Neural progenitor cell (in vitro differentiated cells): Measurements from ENCODE around the gene LPP. TPM values are rescaled to one million over a fixed set of nuclear protein-coding genes. Genes with fewer than 3 reads are reported as not detected.

Experiments used
- DNase-seq: peaks from one replicate; pipeline ENCODE4 v3.0.0-alpha.2; 2016; ENCODE audit warnings: low spot score
- H2AFZ ChIP-seq: fragments of 200-600 bp; sonication (generic); replicated peaks from 2 replicates; pipeline ENCODE4 v1.6.1; 2016; ENCODE audit warnings: antibody characterized with exemption
- H3F3A ChIP-seq: fragments of 200-600 bp; sonication (generic); 2 replicates; pipeline ENCODE4 v1.6.1; 2016; ENCODE audit warnings: antibody characterized with exemption, low read depth
- H3K27ac ChIP-seq: fragments of 200-600 bp; sonication (generic); 2 replicates; pipeline ENCODE4 v1.5.1; 2016; ENCODE audit warnings: mild to moderate bottlenecking
- H3K27me3 ChIP-seq: fragments of 200-600 bp; sonication (generic); 2 replicates; pipeline ENCODE4 v1.6.1; 2016; ENCODE audit warnings: mild to moderate bottlenecking, moderate library complexity
- H3K36me3 ChIP-seq: fragments of 200-600 bp; sonication (generic); 2 replicates; pipeline ENCODE4 v1.5.1; 2016
- H3K4me1 ChIP-seq: fragments of 200-600 bp; sonication (generic); 2 replicates; pipeline ENCODE4 v1.6.1; 2016; ENCODE audit warnings: mixed run types
- H3K4me2 ChIP-seq: fragments of 200-600 bp; sonication (generic); 2 replicates; pipeline ENCODE4 v1.6.1; 2016
- H3K4me3 ChIP-seq: fragments of 200-600 bp; sonication (generic); 2 replicates; pipeline ENCODE4 v1.5.1; 2016
- H3K79me2 ChIP-seq: fragments of 200-600 bp; sonication (generic); 2 replicates; pipeline ENCODE4 v1.6.1; 2016; ENCODE audit warnings: low read depth
- H3K9ac ChIP-seq: fragments of 200-600 bp; sonication (generic); 2 replicates; pipeline ENCODE4 v1.6.1; 2016
- H3K9me3 ChIP-seq: fragments of 200-600 bp; sonication (generic); 2 replicates; pipeline ENCODE4 v1.5.1; 2016; ENCODE audit warnings: low read depth
- H4K20me1 ChIP-seq: fragments of 200-600 bp; sonication (generic); 2 replicates; pipeline ENCODE4 v1.6.1; 2016; ENCODE audit warnings: low read depth
- H3K27ac Mint-ChIP-seq: 3 replicates; pipeline ENCODE4 v1.8.0; 2021; ENCODE audit warnings: mixed read lengths
- H3K27me3 Mint-ChIP-seq: 2 replicates; pipeline ENCODE4 v1.8.0; 2022; ENCODE audit warnings: low read depth, mild to moderate bottlenecking, inconsistent platforms, moderate library complexity, mixed read lengths; ENCODE audit not compliant: insufficient read depth
- H3K36me3 Mint-ChIP-seq: 3 replicates; pipeline ENCODE4 v1.8.0; 2021; ENCODE audit warnings: mixed read lengths
- H3K4me1 Mint-ChIP-seq: 3 replicates; pipeline ENCODE4 v1.8.0; 2021; ENCODE audit warnings: mixed read lengths
- H3K4me3 Mint-ChIP-seq: 3 replicates; pipeline ENCODE4 v1.8.0; 2021; ENCODE audit warnings: mild to moderate bottlenecking, moderate library complexity, mixed read lengths
- H3K9me3 Mint-ChIP-seq: 3 replicates; pipeline ENCODE4 v1.8.0; 2020; ENCODE audit warnings: mixed read lengths
- EZH2 ChIP-seq: fragments of 200-600 bp; sonication (generic); IDR thresholded peaks from 2 replicates; pipeline ENCODE4 v1.6.1; 2017; ENCODE audit warnings: antibody characterized with exemption, mild to moderate bottlenecking, moderate library complexity
- EZH2phosphoT487 ChIP-seq: fragments of 200-600 bp; sonication (generic); IDR thresholded peaks from 2 replicates; pipeline ENCODE4 v1.6.1; 2017; ENCODE audit warnings: antibody characterized with exemption
- total RNA-seq: library from RNA; depleted of rRNA; stranded (reverse); fragments of >200 nt; gene quantifications from 2 replicates; pipeline ENCODE4 v1.2.3, GENCODE V29; 2015; ENCODE audit warnings: low replicate concordance
- TF ChIP-seq, protein P1 (sequence below): fragments of 200-600 bp; sonication (generic); IDR thresholded peaks from 2 replicates; pipeline ENCODE4 v1.5.1; 2017; ENCODE audit warnings: antibody characterized with exemption, mild to moderate bottlenecking

Gene LPP
- total RNA-seq, 1 donor from 2014 or later: 18.9 TPM

DNA sequence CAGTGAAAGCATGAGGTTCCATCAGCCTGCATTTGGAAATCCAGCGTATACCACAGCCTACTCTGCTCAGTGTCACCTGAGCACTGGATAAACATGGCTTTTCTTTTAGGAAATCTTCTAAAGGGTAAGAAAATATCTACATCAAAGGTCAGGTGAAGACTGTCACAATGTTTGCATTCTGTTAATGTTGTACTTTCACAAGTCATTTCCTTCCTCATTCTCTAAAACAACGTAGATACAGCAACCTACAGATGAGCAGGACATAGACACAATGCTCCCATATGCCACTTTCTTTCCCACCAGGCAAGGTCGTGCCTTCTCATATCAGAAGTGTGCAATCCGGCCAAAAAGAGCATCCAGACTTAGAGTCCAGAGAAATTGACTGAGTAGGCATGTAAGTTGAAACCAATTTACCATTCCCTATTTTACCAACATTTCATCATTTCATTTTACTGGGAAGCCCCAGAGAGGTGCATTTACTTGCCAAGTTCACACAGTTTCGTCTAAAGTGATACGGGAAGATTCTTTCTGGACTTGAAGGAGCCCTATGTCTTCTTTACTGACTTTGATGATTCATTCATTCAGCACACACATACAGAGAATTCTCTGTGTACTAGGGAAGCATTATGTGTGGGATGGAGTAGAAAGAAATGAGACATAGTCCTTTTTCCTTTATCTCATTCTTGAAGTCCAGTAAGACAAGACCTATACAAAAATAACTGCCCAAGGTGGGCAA, 30.6 kb upstream of the LPP start:
- no peaks in the 10 kb centered on the region for H4K20me1 ChIP-seq
- no peak for TF ChIP-seq EZH2
- TF ChIP-seq, protein P1, sequence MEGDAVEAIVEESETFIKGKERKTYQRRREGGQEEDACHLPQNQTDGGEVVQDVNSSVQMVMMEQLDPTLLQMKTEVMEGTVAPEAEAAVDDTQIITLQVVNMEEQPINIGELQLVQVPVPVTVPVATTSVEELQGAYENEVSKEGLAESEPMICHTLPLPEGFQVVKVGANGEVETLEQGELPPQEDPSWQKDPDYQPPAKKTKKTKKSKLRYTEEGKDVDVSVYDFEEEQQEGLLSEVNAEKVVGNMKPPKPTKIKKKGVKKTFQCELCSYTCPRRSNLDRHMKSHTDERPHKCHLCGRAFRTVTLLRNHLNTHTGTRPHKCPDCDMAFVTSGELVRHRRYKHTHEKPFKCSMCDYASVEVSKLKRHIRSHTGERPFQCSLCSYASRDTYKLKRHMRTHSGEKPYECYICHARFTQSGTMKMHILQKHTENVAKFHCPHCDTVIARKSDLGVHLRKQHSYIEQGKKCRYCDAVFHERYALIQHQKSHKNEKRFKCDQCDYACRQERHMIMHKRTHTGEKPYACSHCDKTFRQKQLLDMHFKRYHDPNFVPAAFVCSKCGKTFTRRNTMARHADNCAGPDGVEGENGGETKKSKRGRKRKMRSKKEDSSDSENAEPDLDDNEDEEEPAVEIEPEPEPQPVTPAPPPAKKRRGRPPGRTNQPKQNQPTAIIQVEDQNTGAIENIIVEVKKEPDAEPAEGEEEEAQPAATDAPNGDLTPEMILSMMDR: no peak
- TF ChIP-seq EZH2phosphoT487: no peak
- no peaks in the 10 kb centered on the region for H3F3A ChIP-seq
- no peaks in the 10 kb centered on the region for H3K27me3 ChIP-seq
- H2AFZ ChIP-seq: no peak overlapping the region
- peaks cover 11% of the 10 kb centered on the region for H3K4me1 ChIP-seq
- no peak overlapping the region for H3K4me2 ChIP-seq
- H3K27ac ChIP-seq: no peak overlapping the region
- H3K4me3 ChIP-seq: no peak overlapping the region
- no peak for DNase-seq
- H3K9me3 Mint-ChIP-seq: no peaks in the 10 kb centered on the region
- H3K9me3 ChIP-seq: no peaks in the 10 kb centered on the region
- H3K9ac ChIP-seq: no peak overlapping the region
- no peak overlapping the region for H3K4me3 Mint-ChIP-seq
- no peak overlapping the region for H3K27ac Mint-ChIP-seq
- no peaks in the 10 kb centered on the region for H3K36me3 Mint-ChIP-seq
- H3K4me1 Mint-ChIP-seq: peaks cover 24% of the 10 kb centered on the region
- peaks cover 7% of the 10 kb centered on the region for H3K27me3 Mint-ChIP-seq
- H3K79me2 ChIP-seq: no peaks in the 10 kb centered on the region
- no peaks in the 10 kb centered on the region for H3K36me3 ChIP-seq

DNA sequence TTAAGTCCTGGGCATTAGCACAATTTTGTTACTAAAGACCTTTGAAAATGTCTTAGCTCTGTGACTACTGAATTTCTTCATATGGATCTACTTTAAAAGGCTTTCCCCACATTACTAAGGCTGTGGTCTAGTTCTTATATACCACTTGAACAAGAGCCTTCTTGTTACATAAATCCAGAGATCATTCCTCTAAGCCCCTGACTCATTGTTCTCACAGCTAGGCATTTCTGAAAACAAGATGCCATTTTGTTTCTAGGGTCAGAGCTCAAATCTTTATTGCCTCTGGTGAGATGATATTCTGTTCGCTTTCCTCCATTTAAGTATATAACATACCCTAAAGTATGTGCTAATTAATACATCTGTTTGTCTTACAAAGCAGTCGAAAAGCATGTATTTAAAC, 29.8 kb upstream of the LPP start:
- Mint-ChIP-seq H3K36me3 (no peaks in the 10 kb centered on the region), H3K27me3 (peaks cover 7% of the 10 kb centered on the region), H3K4me1 (peaks cover 19% of the 10 kb centered on the region), H3K4me3 (no peak overlapping the region), H3K27ac (no peak overlapping the region), H3K9me3 (no peaks in the 10 kb centered on the region)
- no peaks in the 10 kb centered on the region for H3K9me3 ChIP-seq
- H3K4me3 ChIP-seq: no peak overlapping the region
- H3K4me1 ChIP-seq: peaks cover 8% of the 10 kb centered on the region
- DNase-seq: no peak
- H3K27ac ChIP-seq: no peak overlapping the region
- H2AFZ ChIP-seq: no peak overlapping the region
- no peaks in the 10 kb centered on the region for H3F3A ChIP-seq
- no peak overlapping the region for H3K4me2 ChIP-seq
- no peaks in the 10 kb centered on the region for H3K27me3 ChIP-seq
- H4K20me1 ChIP-seq: no peaks in the 10 kb centered on the region
- H3K36me3 ChIP-seq: no peaks in the 10 kb centered on the region
- H3K9ac ChIP-seq: no peak overlapping the region
- no peaks in the 10 kb centered on the region for H3K79me2 ChIP-seq
- TF ChIP-seq EZH2phosphoT487 (no peak), EZH2 (no peak)
- TF ChIP-seq, protein P1: no peak

DNA sequence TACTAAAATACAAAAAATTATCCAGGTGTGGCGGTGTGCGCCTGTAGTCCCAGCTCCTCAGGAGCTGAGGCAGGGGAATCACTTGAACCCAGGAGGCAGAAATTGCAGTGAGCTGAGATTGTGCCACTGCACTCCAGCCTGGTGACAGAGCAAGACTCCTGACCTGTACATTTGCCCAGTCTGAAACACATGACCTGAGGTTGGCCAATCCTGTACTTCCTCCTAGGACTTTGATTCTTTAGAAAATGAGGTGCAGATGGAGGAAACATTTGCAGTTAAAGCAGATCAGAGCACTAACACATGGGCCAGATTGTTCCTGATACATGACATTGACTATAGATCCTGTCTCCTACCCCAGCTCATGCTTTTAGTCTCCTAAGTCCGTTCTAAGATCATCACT, 28.9 kb upstream of the LPP start:
- Histone ChIP-seq H3K27me3 (no peaks in the 10 kb centered on the region), H3K4me2 (no peak overlapping the region), H3K9me3 (no peaks in the 10 kb centered on the region), H2AFZ (no peak overlapping the region), H3K4me3 (no peak overlapping the region), H3K9ac (no peak overlapping the region), H3K4me1 (peaks cover 7% of the 10 kb centered on the region), H3K36me3 (no peaks in the 10 kb centered on the region), H3F3A (no peaks in the 10 kb centered on the region), H3K27ac (no peak overlapping the region), H3K79me2 (no peaks in the 10 kb centered on the region), H4K20me1 (no peaks in the 10 kb centered on the region)
- Mint-ChIP-seq H3K27me3 (peaks cover 4% of the 10 kb centered on the region), H3K4me3 (no peak overlapping the region), H3K27ac (no peak overlapping the region), H3K4me1 (peaks cover 15% of the 10 kb centered on the region), H3K9me3 (no peaks in the 10 kb centered on the region), H3K36me3 (no peaks in the 10 kb centered on the region)
- TF ChIP-seq EZH2phosphoT487: no peak
- no peak for TF ChIP-seq EZH2
- no peak for DNase-seq

DNA sequence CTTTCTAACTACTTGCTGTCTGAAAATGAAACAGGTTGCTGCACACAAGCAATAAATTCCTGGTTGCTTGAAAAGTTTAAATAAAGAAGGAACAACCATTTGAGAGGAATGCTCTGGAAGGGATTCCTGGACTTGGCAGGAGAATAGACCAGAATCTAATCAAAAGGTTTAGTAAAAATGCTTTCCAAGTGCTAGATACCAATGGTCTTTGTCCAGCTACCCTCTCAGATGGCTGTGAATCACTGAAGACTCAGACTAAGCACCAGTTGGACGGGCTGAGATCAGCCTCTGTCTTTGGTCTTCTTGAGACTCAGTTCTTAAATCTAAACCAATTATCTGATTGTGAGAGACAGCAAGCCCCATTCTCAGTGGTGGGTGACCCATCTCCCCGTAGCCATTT, 27.7 kb upstream of the LPP start:
- Histone ChIP-seq H3K4me1 (no peaks in the 10 kb centered on the region), H3K79me2 (no peaks in the 10 kb centered on the region), H3K27me3 (no peaks in the 10 kb centered on the region), H2AFZ (no peak overlapping the region), H3F3A (no peaks in the 10 kb centered on the region), H3K9ac (no peak overlapping the region), H3K4me3 (no peak overlapping the region), H3K27ac (no peak overlapping the region), H3K36me3 (no peaks in the 10 kb centered on the region), H3K9me3 (no peaks in the 10 kb centered on the region), H4K20me1 (no peaks in the 10 kb centered on the region), H3K4me2 (no peak overlapping the region)
- Mint-ChIP-seq H3K27me3 (no peaks in the 10 kb centered on the region), H3K4me3 (no peak overlapping the region), H3K36me3 (no peaks in the 10 kb centered on the region), H3K27ac (no peak overlapping the region), H3K4me1 (peaks cover 17% of the 10 kb centered on the region), H3K9me3 (no peaks in the 10 kb centered on the region)
- TF ChIP-seq, protein P1: no peak
- TF ChIP-seq EZH2phosphoT487 (no peak), EZH2 (no peak)
- no peak for DNase-seq
